ENCODE data around the gene CFAP61.

GRCh38 chr20:20224806-20225205 lies 172.5 kb downstream of the CFAP61 start:
- no peak for TF ChIP-seq EZH2 (IDR thresholded peaks at IDR 0.05; ENCODE audit: low read length, unreplicated experiment)
- TF ChIP-seq, protein P1, sequence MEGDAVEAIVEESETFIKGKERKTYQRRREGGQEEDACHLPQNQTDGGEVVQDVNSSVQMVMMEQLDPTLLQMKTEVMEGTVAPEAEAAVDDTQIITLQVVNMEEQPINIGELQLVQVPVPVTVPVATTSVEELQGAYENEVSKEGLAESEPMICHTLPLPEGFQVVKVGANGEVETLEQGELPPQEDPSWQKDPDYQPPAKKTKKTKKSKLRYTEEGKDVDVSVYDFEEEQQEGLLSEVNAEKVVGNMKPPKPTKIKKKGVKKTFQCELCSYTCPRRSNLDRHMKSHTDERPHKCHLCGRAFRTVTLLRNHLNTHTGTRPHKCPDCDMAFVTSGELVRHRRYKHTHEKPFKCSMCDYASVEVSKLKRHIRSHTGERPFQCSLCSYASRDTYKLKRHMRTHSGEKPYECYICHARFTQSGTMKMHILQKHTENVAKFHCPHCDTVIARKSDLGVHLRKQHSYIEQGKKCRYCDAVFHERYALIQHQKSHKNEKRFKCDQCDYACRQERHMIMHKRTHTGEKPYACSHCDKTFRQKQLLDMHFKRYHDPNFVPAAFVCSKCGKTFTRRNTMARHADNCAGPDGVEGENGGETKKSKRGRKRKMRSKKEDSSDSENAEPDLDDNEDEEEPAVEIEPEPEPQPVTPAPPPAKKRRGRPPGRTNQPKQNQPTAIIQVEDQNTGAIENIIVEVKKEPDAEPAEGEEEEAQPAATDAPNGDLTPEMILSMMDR (conservative IDR thresholded peaks at IDR 0.05; ENCODE audit: low read depth, low read length): no peak
